ENCODE measurements around the gene ZC3HAV1. TPM values are rescaled to one million over a fixed set of nuclear protein-coding genes. Genes with fewer than 3 reads are reported as not detected.

ZC3HAV1 gene
- total and polyA plus RNA-seq, 9 of the 15 experiments (the other 6 are each of a cell fraction or from before 2014, with no cell fraction given): 11.9 to 40.5 (median 23.9) TPM

GRCh38 chr7:139124084-139124914, 14.8 kb upstream of the ZC3HAV1 start (continued):
- TF ChIP-seq RBBP5 (IDR thresholded peaks at IDR 0.05; ENCODE audit: borderline replicate concordance, insufficient read depth, low read length, poor library complexity, severe bottlenecking) (peak; percentile 51), TEAD4 (IDR thresholded peaks at IDR 0.05; ENCODE audit: low read length) (peak; percentile 99), TEAD4 (CRISPR knock-in tag; IDR thresholded peaks at IDR 0.05; ENCODE audit: borderline replicate concordance) (no peak), XRCC4 (IDR thresholded peaks at IDR 0.05; ENCODE audit: extremely low read depth, insufficient read depth, insufficient read length) (no peak), ETS2 (tag; IDR thresholded peaks at IDR 0.05; ENCODE audit: borderline replicate concordance, poor library complexity, severe bottlenecking) (no peak), CGGBP1 (CRISPR knock-in tag; IDR thresholded peaks at IDR 0.05) (no peak), ATF3 (IDR thresholded peaks at IDR 0.05) (peak; percentile 96), ATF3 (CRISPR knock-in tag; conservative IDR thresholded peaks at IDR 0.05) (peak; percentile 88), ZNF140 (CRISPR knock-in tag; IDR thresholded peaks at IDR 0.05) (0 out of 2 replicates have a peak, but pooled peaks have one; percentile 77), ZNF324 (CRISPR knock-in tag; IDR thresholded peaks at IDR 0.05) (0 out of 2 replicates have a peak, but pooled peaks have one; percentile 27), KLF10 (CRISPR knock-in tag; IDR thresholded peaks at IDR 0.05) (no peak), POLR2AphosphoS5 (IDR thresholded peaks at IDR 0.05; ENCODE audit: control insufficient read depth, insufficient read depth, low read depth, low read length) (peak; percentile 97), SAFB (IDR thresholded peaks at IDR 0.05; ENCODE audit: borderline replicate concordance, low read depth, low read length) (no peak), ZBTB33 (CRISPR knock-in tag; IDR thresholded peaks at IDR 0.05) (no peak), ETV5 (CRISPR knock-in tag; IDR thresholded peaks at IDR 0.05; ENCODE audit: low read depth) (no peak), ZNF23 (CRISPR knock-in tag; IDR thresholded peaks at IDR 0.05) (peak; percentile 67; the same call in 1 of the 2 replicates)

Data from K562 (cell line).